ENCODE measurements around the gene MAGED2. TPM values are rescaled to one million over a fixed set of nuclear protein-coding genes. Genes with fewer than 3 reads are reported as not detected.
"Not testable (repeated sequence)": the region's sequence is repeated elsewhere in the genome, so short reads cannot be mapped to it uniquely, and the experiment has no call there.

MAGED2 gene
- total RNA-seq, 1 experiment from 2014 or later: 102 TPM

GRCh38 chrX:54786967-54787366 lies 20.6 kb upstream of the MAGED2 start:
- intact Hi-C loops (cut with micrococcal nuclease; ENCODE audit: unreplicated experiment): no loop called here
- no peaks in the 10 kb centered on the region for H3K4me1 ChIP-seq (ENCODE audit: insufficient read depth, low read length, poor library complexity, severe bottlenecking)
- H3K27me3 ChIP-seq (replicated peaks; ENCODE audit: insufficient read depth, low read depth, low read length, poor library complexity): no peaks in the 10 kb centered on the region
- ChIA-PET CTCF (interaction anchor here (1.4 kb wide), 1 partner anchor 147 kb away, joined by 4 read pairs; no protein-coding TSS in a partner anchor), POLR2A (ENCODE audit: low non-redundant PET) (no interaction called here)
- H3K4me3 ChIP-seq (ENCODE audit: low read depth, low read length, poor library complexity, severe bottlenecking): no peak overlapping the region
- no peak overlapping the region for H3K27ac ChIP-seq (ENCODE audit: low read depth, low read length, poor library complexity, severe bottlenecking)
- peak; percentile 2 for DNase-seq (ENCODE audit: low spot score)
- BruUV-seq (replicated peaks): no TSS peak
- H3K36me3 ChIP-seq (ENCODE audit: insufficient read depth, low read length, poor library complexity, severe bottlenecking): no peaks in the 10 kb centered on the region
- H3K9me3 ChIP-seq (ENCODE audit: low read depth, low read length, poor library complexity, severe bottlenecking): no peaks in the 10 kb centered on the region
- no peak for TF ChIP-seq CTCF (conservative IDR thresholded peaks at IDR 0.05; ENCODE audit: low read depth, low read length)
- TF ChIP-seq EZH2 (IDR thresholded peaks at IDR 0.05; ENCODE audit: borderline replicate concordance, low read depth, low read length, poor library complexity, severe bottlenecking): no peak

- ChIA-PET CTCF (no interaction called here), POLR2A (ENCODE audit: low non-redundant PET) (no interaction called here)
- DNase-seq (ENCODE audit: low spot score): no peak
- no peaks in the 10 kb centered on the region for H3K27me3 ChIP-seq (replicated peaks; ENCODE audit: insufficient read depth, low read depth, low read length, poor library complexity)
- H3K27ac ChIP-seq (ENCODE audit: low read depth, low read length, poor library complexity, severe bottlenecking): no peak overlapping the region
- H3K36me3 ChIP-seq (ENCODE audit: insufficient read depth, low read length, poor library complexity, severe bottlenecking): no peaks in the 10 kb centered on the region
- intact Hi-C loops (cut with micrococcal nuclease; ENCODE audit: unreplicated experiment): no loop called here
- no peak for TF ChIP-seq CTCF (conservative IDR thresholded peaks at IDR 0.05; ENCODE audit: low read depth, low read length)
- no peak for TF ChIP-seq EZH2 (IDR thresholded peaks at IDR 0.05; ENCODE audit: borderline replicate concordance, low read depth, low read length, poor library complexity, severe bottlenecking)
- no peaks in the 10 kb centered on the region for H3K9me3 ChIP-seq (ENCODE audit: low read depth, low read length, poor library complexity, severe bottlenecking)
- no TSS peak for BruUV-seq (replicated peaks)
- no peak overlapping the region for H3K4me3 ChIP-seq (ENCODE audit: low read depth, low read length, poor library complexity, severe bottlenecking)
- no peaks in the 10 kb centered on the region for H3K4me1 ChIP-seq (ENCODE audit: insufficient read depth, low read length, poor library complexity, severe bottlenecking)
These were observed 19.1 kb upstream of the MAGED2 start for GRCh38 chrX:54788446-54788845.

GRCh38 chrX:54789405-54789804 lies 18.1 kb upstream of the MAGED2 start:
- H3K36me3 ChIP-seq (ENCODE audit: insufficient read depth, low read length, poor library complexity, severe bottlenecking); POLR2A ChIA-PET (ENCODE audit: low non-redundant PET); H3K9me3 ChIP-seq (ENCODE audit: low read depth, low read length, poor library complexity, severe bottlenecking); CTCF ChIA-PET; H3K4me3 ChIP-seq (ENCODE audit: low read depth, low read length, poor library complexity, severe bottlenecking); BruUV-seq (replicated peaks); intact Hi-C loops (cut with micrococcal nuclease; ENCODE audit: unreplicated experiment); H3K4me1 ChIP-seq (ENCODE audit: insufficient read depth, low read length, poor library complexity, severe bottlenecking); H3K27ac ChIP-seq (ENCODE audit: low read depth, low read length, poor library complexity, severe bottlenecking); H3K27me3 ChIP-seq (replicated peaks; ENCODE audit: insufficient read depth, low read depth, low read length, poor library complexity); DNase-seq (ENCODE audit: low spot score): not testable (repeated sequence)

GRCh38 chrX:54794028-54794427 lies 13.5 kb upstream of the MAGED2 start:
- Histone ChIP-seq H3K36me3 (ENCODE audit: insufficient read depth, low read length, poor library complexity, severe bottlenecking) (no peaks in the 10 kb centered on the region), H3K4me1 (ENCODE audit: insufficient read depth, low read length, poor library complexity, severe bottlenecking) (no peaks in the 10 kb centered on the region), H3K4me3 (ENCODE audit: low read depth, low read length, poor library complexity, severe bottlenecking) (no peak overlapping the region), H3K27ac (ENCODE audit: low read depth, low read length, poor library complexity, severe bottlenecking) (no peak overlapping the region), H3K9me3 (ENCODE audit: low read depth, low read length, poor library complexity, severe bottlenecking) (no peaks in the 10 kb centered on the region), H3K27me3 (replicated peaks; ENCODE audit: insufficient read depth, low read depth, low read length, poor library complexity) (no peaks in the 10 kb centered on the region)
- ChIA-PET CTCF (no interaction called here), POLR2A (ENCODE audit: low non-redundant PET) (no interaction called here)
- intact Hi-C loops (cut with micrococcal nuclease; ENCODE audit: unreplicated experiment): no loop called here
- DNase-seq (ENCODE audit: low spot score): no peak
- BruUV-seq (replicated peaks): no TSS peak
- TF ChIP-seq EZH2 (IDR thresholded peaks at IDR 0.05; ENCODE audit: borderline replicate concordance, low read depth, low read length, poor library complexity, severe bottlenecking): no peak
- no peak for TF ChIP-seq CTCF (conservative IDR thresholded peaks at IDR 0.05; ENCODE audit: low read depth, low read length)
